HG03066 (cell line): ENCODE data around the gene TSPYL6.

Experiments
- ATAC-seq: cut with Tn5 transposase; IDR thresholded peaks from one replicate; pipeline ENCODE4 v1.9.1; 2021; ENCODE audit warnings: low read depth; ENCODE audit not compliant: unreplicated experiment

The TSPYL6 gene

GRCh38 chr2:54206596-54206995, 49.4 kb downstream of the TSPYL6 start:
- ATAC-seq: no peak

- no peak for ATAC-seq
Measured at GRCh38 chr2:54204476-54204875, 51.6 kb downstream of the TSPYL6 start.
